DND-41 (cell line): ENCODE data around the gene CCDC24.

Experiments
- ATAC-seq: fragments of 200-7000 bp; cut with Tn5 transposase; 3 replicates; pipeline ENCODE4 v1.9.1; 2021; ENCODE audit warnings: low read depth; ENCODE audit not compliant: insufficient read depth
- DNase-seq: peaks from one replicate; pipeline ENCODE4 v3.0.0-alpha.2; 2020
- H2AFZ ChIP-seq: 2 replicates; pipeline ENCODE4 v1.6.0; 2012; ENCODE audit warnings: low read depth, low read length
- H3K27ac ChIP-seq: 2 replicates; pipeline ENCODE4 v1.5.1; 2012; ENCODE audit warnings: low read length, inconsistent platforms
- H3K27me3 ChIP-seq: fragments of 200-600 bp; sonication (generic); 2 replicates; pipeline ENCODE4 v1.6.0; 2012; ENCODE audit warnings: low read length, mild to moderate bottlenecking, inconsistent platforms; ENCODE audit not compliant: insufficient read depth, poor library complexity
- H3K36me3 ChIP-seq: 2 replicates; pipeline ENCODE4 v1.5.1; 2012; ENCODE audit warnings: low read length, inconsistent platforms; ENCODE audit not compliant: insufficient read depth
- H3K4me1 ChIP-seq: 2 replicates; pipeline ENCODE4 v1.5.1; 2012; ENCODE audit warnings: mild to moderate bottlenecking, low read length; ENCODE audit not compliant: insufficient read depth
- H3K4me2 ChIP-seq: 2 replicates; pipeline ENCODE4 v1.6.0; 2012; ENCODE audit warnings: mild to moderate bottlenecking, moderate library complexity, low read length, inconsistent platforms; ENCODE audit not compliant: insufficient read depth
- H3K4me3 ChIP-seq, 2 experiments: fragments of 200-600 bp in 1 of 2; shearing (Covaris generic) in 1 of 2; 2 replicates each; pipeline ENCODE4 v1.5.1; 2012 to 2016; ENCODE audit warnings: inconsistent platforms in 2 of 2, low read length in 2 of 2, mild to moderate bottlenecking in 2 of 2, low read depth in 1 of 2, moderate library complexity in 1 of 2
- H3K79me2 ChIP-seq: 2 replicates; pipeline ENCODE4 v1.6.0; 2012; ENCODE audit warnings: low read length, inconsistent platforms; ENCODE audit not compliant: insufficient read depth
- H3K9ac ChIP-seq: 2 replicates; pipeline ENCODE4 v1.6.0; 2012; ENCODE audit warnings: low read depth, mild to moderate bottlenecking, inconsistent platforms, low read length, moderate library complexity
- H3K9me3 ChIP-seq: 2 replicates; pipeline ENCODE4 v1.5.1; 2012; ENCODE audit warnings: low read length, moderate library complexity, mild to moderate bottlenecking, inconsistent platforms; ENCODE audit not compliant: insufficient read depth, severe bottlenecking
- H4K20me1 ChIP-seq: 2 replicates; pipeline ENCODE4 v1.6.0; 2012; ENCODE audit warnings: low read length; ENCODE audit not compliant: insufficient read depth
- EZH2 ChIP-seq: IDR thresholded peaks from 3 replicates; pipeline ENCODE4 v1.6.1; 2012; ENCODE audit warnings: borderline replicate concordance, low read depth, mild to moderate bottlenecking, moderate library complexity, low read length, inconsistent platforms; ENCODE audit not compliant: severe bottlenecking
- TF ChIP-seq, protein P1 (sequence below): IDR thresholded peaks from 2 replicates; pipeline ENCODE4 v1.5.1; 2012; ENCODE audit warnings: borderline replicate concordance, low read length, moderate library complexity, mild to moderate bottlenecking; ENCODE audit not compliant: poor library complexity, severe bottlenecking; ENCODE audit errors: extremely low read depth

The CCDC24 gene

DNA sequence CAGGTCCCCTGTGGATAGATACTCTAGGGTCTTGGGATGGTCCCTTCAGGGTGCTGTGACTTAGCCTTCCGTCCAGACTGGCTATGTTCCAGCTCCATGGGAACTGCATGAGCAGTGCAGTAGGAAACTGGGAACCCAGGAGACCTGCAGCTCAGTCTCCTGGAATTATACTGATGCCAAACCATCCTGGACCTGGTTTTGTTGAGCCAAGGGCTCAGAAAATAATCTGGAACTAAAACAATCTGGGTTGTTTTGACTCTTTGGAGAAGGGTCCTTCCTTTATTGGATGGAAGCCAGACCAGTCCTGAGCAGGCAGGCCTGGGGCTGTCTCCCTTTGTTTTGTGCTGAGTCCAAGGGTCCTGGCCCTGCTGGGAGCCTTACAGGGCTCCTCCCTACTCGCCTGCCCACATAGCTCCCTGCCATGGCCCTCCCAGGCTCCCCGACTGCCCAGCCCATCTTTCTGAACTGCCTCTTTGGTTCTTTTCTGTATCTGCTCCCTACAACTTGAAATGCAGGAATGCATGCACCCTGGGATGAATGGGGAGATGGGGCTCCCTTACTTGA, 43.4 kb upstream of the CCDC24 start:
- peak overlapping the region; percentile 96 to 98; a peak in 3 of 4 replicates for H3K4me3 ChIP-seq
- TF ChIP-seq, protein P1, sequence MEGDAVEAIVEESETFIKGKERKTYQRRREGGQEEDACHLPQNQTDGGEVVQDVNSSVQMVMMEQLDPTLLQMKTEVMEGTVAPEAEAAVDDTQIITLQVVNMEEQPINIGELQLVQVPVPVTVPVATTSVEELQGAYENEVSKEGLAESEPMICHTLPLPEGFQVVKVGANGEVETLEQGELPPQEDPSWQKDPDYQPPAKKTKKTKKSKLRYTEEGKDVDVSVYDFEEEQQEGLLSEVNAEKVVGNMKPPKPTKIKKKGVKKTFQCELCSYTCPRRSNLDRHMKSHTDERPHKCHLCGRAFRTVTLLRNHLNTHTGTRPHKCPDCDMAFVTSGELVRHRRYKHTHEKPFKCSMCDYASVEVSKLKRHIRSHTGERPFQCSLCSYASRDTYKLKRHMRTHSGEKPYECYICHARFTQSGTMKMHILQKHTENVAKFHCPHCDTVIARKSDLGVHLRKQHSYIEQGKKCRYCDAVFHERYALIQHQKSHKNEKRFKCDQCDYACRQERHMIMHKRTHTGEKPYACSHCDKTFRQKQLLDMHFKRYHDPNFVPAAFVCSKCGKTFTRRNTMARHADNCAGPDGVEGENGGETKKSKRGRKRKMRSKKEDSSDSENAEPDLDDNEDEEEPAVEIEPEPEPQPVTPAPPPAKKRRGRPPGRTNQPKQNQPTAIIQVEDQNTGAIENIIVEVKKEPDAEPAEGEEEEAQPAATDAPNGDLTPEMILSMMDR, result no peak
- TF ChIP-seq EZH2, result no peak
- H3K27me3 ChIP-seq, result no peaks in the 10 kb centered on the region
- no peak overlapping the region for H2AFZ ChIP-seq
- H4K20me1 ChIP-seq, result peaks cover 17% of the 10 kb centered on the region
- peaks cover 39% of the 10 kb centered on the region for H3K4me1 ChIP-seq
- H3K79me2 ChIP-seq, result peaks cover 43% of the 10 kb centered on the region
- H3K36me3 ChIP-seq, result peaks cover 19% of the 10 kb centered on the region
- no peaks in the 10 kb centered on the region for H3K9me3 ChIP-seq
- no peak for DNase-seq
- peak overlapping the region; percentile 99; the same call in 1 of the 2 replicates for H3K27ac ChIP-seq
- H3K4me2 ChIP-seq, result peak overlapping the region; percentile 98
- peak overlapping the region; percentile 92 for H3K9ac ChIP-seq
- no peak for ATAC-seq

DNA sequence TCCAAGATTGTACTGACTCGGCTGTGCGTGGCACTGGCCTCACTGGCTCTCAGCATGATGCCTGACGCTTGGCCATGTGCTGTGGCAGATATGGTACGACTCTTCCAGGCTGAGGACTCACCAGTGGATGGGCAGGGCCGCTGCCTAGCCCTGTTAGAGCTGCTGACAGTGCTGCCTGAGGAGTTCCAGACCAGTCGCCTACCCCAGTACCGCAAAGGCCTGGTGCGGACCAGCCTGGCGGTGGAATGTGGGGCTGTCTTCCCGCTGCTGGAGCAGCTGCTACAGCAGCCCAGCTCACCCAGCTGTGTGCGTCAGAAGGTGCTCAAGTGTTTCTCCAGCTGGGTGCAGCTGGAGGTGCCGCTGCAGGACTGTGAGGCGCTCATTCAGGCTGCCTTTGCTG, 41.7 kb upstream of the CCDC24 start:
- ATAC-seq, result no peak

GRCh38 chr1:43951021-43951985, 40.1 kb upstream of the CCDC24 start:
- H3K4me1 ChIP-seq, result peaks cover 17% of the 10 kb centered on the region
- no peaks in the 10 kb centered on the region for H3K9me3 ChIP-seq
- no peak overlapping the region for H3K27ac ChIP-seq
- no peak for ATAC-seq
- TF ChIP-seq EZH2, result no peak
- TF ChIP-seq, protein P1, result no peak
- no peak for DNase-seq
- H3K36me3 ChIP-seq, result peaks cover 19% of the 10 kb centered on the region
- H4K20me1 ChIP-seq, result peaks cover 26% of the 10 kb centered on the region
- H3K27me3 ChIP-seq, result no peaks in the 10 kb centered on the region
- H3K4me2 ChIP-seq, result no peak overlapping the region
- no peak overlapping the region for H3K4me3 ChIP-seq
- H2AFZ ChIP-seq, result no peak overlapping the region
- no peak overlapping the region for H3K9ac ChIP-seq
- peaks cover 27% of the 10 kb centered on the region for H3K79me2 ChIP-seq

More for the DNA sequence above, 41.7 kb upstream of the CCDC24 start:
- H3K4me2 ChIP-seq, result peak overlapping the region; percentile 29; the same call in 1 of the 2 replicates
- H3K9ac ChIP-seq, result no peak overlapping the region
- H4K20me1 ChIP-seq, result peaks cover 26% of the 10 kb centered on the region
- H3K27me3 ChIP-seq, result no peaks in the 10 kb centered on the region
- H2AFZ ChIP-seq, result no peak overlapping the region
- peaks cover 19% of the 10 kb centered on the region for H3K36me3 ChIP-seq
- peaks cover 40% of the 10 kb centered on the region for H3K79me2 ChIP-seq
- H3K27ac ChIP-seq, result no peak overlapping the region
- H3K9me3 ChIP-seq, result no peaks in the 10 kb centered on the region
- H3K4me1 ChIP-seq, result peaks cover 33% of the 10 kb centered on the region
- TF ChIP-seq, protein P1, result no peak
- no peak for TF ChIP-seq EZH2
- no peak overlapping the region for H3K4me3 ChIP-seq
- no peak for DNase-seq
